ENCODE data around the gene CDC42SE1.
"Not testable (repeated sequence)": the region's sequence is repeated elsewhere in the genome, so short reads cannot be mapped to it uniquely, and the experiment has no call there.

The CDC42SE1 gene, protein sequence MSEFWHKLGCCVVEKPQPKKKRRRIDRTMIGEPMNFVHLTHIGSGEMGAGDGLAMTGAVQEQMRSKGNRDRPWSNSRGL

DNA sequence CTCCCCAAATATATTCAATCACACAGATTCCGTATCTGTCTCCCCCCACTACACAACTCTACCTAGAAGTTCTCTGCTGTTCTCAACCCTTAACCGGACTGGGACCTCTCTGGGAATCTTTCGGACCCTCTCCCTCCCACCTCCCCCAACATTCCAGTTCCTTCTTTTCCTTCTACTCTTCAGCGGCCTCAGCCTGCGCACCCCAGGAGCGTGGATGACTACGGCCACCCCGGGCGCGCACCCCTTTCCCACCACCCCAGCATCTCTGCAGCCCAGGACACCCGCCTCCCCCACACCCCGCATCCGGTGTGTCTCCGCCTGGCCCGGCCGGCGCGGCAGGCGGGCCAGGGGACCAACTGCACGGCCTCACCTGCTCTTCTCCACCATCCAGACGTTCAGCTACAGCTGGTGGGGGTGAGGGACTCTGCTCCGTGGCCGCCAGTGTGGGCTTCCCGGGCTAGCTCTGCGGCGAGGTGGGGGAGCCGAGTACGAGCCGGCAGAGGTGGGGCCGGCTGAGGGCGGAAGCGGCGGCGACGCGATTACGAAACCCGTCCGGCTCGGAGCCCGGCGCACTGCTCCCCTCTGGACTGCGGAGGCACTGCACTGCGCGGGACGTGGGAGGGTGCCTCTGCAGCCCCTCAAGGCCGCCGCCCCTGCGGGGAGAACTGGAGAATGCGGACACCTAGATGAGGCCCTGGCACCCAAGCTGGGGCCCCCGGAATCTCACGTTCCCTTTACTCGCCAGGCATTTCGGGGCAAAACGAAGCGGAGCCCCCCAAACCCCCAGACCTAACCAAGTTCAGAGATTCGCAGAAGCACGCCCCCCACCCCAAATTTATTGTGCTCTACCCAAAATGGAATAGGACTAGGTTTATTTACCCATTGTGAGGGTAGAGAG lies at the start of gene CDC42SE1:
TSS of gene CDC42SE1 (minus strand) at position 514 of the 898 bp plus-strand sequence. CDS start 3,892 bp downstream, outside the sequence.
- peak; percentile 85 for DNase-seq

DNA sequence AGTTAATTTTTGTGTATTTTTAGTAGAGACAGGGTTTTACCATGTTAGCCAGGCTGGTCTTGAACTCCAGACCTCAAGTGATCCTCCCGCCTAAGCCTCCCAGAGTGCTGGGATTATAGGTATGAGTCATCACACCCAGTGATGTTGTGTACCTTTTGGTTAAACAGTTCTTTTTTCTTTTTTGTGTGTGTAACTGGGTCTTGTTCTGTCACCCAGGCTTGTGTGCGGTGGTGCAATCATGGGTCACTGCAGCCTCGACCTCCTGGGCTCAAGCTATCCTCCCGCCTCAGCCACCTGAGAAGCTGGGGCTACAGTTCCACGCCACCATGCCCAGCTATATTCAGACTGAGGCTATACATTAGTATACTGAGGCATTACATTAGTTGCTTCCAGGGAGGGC lies 48.9 kb upstream of the CDC42SE1 start:
- no peak for DNase-seq

DNA sequence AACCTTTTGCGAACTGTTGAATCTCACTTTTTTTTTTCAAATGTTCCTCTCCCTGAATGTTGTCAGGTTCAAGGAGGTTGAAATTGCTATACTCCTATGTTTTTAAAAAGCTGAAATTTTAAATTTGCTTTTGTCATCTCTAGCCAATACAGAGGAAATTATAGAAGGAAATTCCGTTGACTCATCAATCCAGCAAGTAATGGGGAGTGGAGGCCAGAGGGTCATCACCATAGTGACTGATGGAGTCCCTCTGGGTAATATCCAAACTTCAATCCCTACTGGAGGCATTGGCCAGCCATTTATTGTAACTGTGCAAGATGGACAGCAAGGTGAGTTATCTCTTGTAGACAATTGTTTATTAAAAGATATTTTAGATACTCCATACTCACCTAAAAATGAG lies 47.5 kb upstream of the CDC42SE1 start:
- no peak for DNase-seq

DNA sequence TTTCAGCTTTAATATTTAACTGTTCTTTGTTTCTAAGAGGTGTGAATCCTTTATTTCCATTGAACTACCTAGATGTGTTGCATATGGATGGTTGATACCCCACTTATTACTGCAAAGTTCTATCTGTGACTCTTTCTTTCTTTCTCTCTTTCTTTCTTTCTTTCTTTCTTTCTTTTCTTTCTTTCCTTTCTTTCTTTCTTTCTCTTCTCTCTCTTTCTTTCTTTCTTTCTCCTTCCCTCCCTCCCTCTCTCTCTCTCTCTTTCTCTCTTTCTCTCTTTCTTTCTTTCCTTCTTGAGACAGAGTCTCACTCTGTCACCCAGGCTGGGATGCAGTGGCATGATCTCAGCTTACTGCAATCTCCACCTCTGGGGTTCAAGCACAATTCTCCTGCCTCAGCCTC lies 45.2 kb upstream of the CDC42SE1 start:
- no peak for DNase-seq

DNA sequence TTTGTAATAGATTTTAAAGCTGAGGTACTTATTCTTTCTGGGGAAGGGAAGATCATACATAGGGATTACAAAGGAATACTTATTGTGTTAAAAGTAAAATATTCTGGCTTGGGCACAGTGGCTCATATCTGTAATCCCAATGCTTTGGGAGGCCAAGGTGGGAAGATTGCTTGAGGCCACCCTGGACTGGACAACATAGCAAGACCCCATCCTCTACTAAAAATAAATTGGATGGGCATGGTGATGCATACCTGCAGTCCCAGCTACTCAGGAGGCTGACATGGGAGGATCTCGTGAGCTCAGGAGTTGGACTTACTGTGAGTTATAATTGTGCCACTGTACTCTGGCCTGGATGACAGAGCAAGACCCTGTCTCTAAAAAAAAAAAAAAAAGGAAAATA lies 38.7 kb upstream of the CDC42SE1 start:
- DNase-seq = no peak

DNA sequence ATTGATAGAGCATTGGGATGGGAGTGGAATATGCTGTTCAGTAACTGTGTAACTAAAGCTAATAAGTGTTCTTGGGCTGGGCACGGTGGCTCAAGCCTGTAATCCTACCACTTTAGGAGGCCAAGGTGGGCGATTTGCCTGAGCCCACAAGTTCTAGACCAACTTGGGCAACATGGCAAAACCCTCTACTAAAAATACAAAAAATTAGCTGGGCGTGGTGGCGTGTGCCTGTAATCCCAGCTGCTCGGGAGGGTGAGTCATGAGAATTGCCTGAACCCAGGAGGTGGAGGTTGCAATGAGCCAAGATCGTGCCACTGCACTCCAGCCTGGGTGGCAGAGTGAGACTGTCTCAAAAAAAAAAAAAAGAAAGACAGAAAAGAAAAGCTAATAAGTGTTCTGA lies 38.0 kb upstream of the CDC42SE1 start:
- DNase-seq = not testable (repeated sequence)

DNA sequence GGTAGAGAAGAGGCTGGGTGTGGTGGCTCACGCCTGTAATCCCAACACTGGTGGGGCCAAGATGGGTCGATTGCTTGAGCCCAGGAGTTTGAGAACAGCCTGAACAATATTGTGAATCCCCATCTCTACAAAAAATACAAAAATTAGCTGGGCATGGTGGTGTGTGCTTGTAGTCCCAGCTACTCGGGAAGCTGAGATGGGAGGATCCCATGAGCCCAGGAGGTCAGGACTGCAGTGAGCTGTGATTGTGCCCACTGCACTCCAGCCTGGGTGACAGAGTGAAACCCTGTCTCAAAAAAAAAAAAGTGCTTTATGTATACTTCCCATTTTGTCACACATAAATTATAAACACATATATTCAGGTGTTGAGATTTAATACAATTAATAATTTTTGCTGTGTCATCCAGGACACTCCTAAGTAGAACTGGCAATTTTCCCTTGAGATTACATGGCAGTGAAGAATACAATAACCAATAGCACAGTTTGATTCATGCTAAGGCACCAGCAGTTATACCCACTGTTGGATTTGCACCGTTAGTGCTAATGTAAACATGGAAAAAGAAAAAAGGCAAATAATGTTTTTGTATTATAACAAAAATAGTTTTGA lies 26.6 kb upstream of the CDC42SE1 start:
- DNase-seq = no peak

DNA sequence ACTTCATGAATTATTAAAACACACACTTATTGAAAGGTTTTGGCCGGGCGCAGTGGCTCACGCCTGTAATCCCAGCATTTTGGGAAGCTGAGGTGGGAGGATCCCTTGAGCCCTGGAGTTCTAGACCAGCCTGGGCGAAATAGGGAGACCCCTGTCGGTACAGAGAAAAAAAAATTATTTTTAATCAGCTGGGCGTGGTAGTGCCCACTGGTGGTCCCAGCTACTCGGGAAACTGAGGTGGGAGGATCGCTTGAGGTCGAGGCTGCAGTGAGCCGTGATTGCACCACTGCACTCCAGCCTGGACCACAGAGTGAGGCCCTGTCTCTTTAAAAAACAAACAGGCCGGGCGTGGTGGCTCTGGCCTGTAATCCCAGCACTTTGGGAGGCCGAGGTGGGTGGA lies 12.8 kb upstream of the CDC42SE1 start:
- DNase-seq = no peak

DNA sequence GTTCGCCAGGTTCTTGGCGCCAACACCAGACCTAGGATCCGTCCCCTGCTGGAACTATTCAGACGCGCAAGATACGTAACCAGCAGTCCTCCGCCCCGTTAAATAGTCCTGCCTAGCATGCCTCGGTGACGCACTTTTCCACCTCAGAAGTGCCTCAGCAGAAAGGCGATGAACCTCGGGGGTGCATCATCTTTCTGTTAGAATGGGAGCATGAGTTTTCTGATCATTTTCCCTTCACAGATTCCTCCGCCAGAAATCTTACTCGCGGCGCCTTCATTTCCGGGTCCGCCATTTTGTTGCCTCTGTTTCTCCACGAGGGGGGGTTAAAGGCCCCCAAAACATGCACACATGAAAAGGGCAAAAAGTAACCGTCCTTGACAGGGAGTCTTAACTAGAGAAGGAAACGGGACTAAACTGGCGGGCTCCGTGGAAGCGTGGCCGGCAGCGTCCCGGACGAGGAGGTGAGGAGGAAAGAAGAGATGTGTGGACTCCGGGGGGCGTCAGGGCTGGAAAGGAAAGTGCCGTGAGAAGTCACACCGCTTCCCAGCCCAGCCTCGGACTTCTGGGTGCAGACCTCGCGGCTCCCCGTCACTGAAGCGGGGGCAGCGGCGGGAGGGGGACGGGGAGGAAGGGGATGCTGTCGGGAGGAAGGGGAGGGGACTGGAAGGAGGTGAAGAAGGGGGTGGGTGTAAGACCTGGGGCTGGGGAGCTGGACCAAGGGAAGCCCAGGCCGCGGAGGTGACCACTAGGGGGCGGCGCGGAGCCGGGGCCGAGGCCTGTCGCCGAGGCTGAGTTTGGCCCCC lies 11.3 kb upstream of the CDC42SE1 start, which contains the start of gene GABPB2:
TSS of gene GABPB2 (plus strand) at position 288 of the 803 bp plus-strand sequence. CDS start 17,429 bp downstream, outside the sequence.
- DNase-seq = peak; percentile 95

DNA sequence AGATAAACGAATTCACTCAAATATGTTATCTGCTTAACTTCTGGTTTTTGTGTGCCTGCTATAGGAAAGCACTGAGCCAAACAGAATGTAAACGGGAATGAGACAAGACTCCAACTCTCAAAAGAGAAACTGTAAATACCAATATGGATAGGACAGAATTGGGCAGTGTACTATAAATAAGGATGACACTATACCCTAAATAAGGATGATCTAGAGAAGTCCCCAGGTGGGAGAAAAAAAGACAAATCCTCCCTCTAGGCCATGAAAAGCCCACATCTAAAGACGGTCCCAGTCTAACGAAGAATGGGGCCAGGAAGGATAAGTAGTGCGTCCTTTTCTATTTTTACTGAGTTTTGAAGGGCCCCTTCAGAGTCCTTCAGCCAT lies 9.7 kb upstream of the CDC42SE1 start:
- no peak for DNase-seq

DNA sequence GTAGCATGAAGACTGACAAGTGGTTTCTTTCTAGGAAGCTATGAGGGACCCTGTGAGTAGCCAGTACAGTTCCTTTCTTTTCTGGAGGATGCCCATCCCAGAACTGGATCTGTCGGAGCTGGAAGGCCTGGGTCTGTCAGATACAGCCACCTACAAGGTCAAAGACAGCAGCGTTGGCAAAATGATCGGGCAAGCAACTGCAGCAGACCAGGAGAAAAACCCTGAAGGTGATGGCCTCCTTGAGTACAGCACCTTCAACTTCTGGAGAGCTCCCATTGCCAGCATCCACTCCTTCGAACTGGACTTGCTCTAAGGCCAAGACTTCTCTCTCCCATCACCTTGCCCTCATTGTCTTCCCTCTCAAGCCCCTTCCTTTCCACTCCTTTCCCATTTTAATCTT lies 7.8 kb upstream of the CDC42SE1 start:
- DNase-seq = no peak

DNA sequence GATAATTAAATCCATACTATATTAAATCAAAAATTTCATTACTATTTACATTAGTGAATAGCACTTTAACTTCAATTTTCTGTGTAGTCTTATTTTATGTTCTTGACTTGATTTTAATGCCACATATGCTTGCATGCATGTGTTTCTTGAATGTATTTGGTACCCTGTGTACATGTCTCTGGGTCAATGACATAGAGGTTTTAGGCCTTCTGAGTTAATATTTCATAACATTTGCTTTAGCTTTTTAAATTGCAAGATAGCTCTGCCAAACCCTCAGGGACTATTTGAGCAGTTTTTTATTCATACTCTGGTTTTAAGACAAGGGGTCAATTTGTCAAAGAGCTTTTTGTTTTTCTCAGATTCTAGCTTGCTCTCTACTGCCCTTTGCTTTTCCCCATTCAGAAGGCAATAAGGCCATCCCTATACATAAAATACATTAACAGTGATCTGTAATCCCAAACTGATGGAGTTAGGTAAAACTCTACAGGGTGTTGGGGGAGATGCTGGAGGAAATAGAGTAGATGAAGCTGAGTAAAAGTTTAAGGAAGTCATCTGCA lies 5.7 kb upstream of the CDC42SE1 start:
- DNase-seq = no peak

DNA sequence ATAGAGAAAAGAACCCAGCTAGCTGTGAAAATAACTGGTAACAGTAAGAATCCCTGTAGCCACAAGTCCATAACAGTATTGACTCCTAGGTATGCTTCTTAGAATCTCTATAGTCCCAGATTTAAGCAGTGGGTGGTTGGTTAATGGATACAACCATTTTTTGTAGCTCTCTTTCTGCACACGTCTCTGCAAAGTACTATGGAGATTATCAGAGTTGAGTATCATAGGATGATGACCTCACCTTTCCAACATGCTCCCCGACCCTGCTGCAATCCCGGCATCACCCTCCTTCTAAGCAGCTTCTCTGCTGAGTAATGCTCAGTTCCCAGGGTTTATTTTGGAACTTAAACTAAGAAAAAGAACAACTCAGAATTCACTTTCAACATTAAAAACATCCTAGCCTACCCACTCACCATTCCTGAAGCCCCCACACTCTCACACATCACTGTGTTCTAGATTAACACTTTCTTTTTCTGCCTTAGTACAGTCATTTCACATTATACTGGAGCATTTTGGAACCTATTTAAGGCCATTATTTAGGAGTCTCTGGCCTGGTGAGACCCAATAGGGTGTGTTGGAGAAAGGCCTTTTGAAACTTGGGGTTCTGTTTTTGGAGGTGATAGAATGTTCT lies 3.4 kb upstream of the CDC42SE1 start:
- DNase-seq = no peak

DNA sequence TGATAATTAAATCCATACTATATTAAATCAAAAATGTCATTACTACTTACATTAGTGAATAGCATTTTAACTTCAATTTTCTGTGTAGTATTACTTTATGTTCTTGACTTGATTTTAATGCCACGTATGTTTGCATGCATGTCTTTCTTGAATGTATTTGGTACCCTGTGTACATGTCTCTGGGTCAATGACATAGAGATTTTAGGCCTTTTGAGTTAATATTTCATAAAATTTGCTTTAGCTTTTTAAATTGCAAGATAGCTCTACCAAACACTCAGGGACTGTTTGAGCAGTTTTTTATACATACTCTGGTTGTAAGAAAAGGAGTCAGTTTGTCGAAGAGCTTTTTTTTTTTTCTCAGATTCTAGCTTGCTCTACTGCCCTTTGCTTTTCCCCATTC lies 2.3 kb upstream of the CDC42SE1 start:
- DNase-seq = no peak

DNA sequence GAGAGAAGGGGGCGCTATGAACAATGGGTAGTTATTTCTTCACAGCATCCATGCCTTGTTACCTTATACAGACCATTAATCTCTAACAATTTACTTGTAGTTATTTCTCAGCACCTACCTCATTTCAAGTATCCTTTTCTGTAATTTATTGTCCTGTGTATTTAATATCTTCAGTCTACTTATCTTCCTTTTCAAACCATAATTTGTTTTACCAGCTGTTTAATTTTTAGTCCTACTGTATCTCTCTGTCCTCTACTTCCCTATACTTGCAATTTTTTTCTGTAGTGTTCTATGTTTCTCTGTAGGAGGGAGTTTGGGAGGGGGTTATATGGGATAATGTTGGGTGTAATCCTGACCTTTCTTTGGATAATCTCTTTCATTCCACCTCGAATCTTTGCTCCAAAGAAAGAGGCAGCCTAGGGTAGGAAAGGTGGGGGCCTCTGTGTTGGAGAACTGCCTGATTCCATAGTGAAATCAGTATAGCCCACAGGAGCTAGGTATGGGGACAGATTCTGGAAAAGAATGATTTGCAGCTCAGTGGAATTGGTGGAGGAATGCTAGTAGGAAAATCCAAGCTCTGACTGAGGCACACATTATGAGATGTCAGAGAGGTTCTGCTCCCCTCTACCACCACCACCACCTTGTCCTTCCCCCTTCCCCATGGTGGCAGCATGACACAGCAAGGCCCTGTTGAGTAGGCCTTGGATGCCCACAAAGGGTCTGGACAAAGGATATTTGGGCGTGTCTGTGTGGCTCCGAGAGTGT lies 1.4 kb upstream of the CDC42SE1 start:
- no peak for DNase-seq

DNA sequence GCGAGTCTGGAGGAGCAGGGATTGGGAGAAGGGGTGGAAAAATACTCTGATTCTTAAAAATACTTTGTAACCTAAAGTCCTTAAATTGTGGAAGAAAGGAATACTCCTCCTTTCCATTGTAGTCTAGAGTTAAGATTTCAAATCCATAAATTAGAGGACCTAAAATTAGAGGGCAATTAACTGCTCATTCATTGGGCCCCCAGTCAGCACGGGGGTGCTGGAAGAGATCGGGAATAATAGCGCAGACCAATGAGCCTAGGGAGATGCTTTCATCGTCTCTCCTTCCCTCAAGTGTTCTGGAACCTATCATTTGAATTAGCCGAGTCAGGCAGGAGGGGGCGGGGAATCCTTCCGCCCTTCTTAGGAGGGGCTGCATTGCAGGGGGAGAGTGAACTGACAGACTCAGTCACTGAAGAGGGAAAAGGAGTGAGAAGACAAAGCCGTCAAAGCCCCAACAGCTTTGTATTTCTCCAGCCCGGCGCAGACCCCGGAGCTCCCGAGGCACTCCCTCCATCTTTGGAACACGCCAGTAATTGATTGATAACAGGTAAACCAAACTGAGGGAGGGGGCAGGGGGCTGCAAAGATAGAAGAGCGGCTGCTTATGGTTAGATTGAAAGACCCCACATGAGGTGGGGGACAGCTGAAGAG lies 710 bp upstream of the CDC42SE1 start, which contains the start of gene MLLT11:
TSS of gene MLLT11 (plus strand) at position 391 of the 650 bp plus-strand sequence. CDS start 6,828 bp downstream, outside the sequence.
- no peak for DNase-seq

DNA sequence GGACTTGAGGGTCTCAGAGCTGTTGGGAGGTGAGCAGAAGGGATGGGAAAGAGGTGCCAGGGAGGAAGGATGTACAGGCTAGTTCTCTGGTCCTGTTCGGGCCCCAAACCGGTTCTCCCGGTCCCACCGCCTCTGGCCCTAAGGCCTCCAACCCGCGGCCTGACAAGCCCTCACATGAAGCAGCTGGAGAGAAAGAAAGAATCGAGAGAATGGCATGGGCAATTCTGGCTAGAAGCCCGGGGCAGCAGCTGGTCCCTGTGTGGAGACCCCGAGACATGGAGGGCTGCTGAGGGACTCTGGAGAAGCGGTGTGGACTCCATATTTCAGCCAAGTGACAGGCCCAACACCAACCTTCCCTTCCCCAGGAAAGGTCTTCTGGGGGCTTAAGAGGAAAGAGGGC lies 730 bp downstream of the CDC42SE1 start:
- DNase-seq = peak; percentile 39

DNA sequence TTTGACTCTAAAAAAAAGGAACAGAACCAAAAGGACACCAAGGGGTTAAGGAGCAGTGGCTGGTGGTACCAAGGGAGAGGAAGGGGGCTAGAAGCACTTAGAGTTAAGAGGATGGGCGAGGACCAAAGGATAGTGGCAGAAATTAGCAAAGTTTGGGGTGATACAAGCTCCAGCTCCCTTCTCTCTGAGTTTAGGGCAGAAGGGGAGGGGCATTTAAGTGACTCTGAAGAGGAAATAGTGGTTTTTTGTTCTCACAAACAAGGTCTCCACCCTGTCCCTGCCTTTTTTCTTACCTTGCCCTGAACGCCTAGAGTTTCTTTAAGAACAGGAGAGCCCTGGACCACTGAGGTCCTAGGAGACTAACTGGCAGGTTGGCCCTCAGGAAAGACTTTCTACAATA lies 3.3 kb downstream of the CDC42SE1 start:
- no peak for DNase-seq

DNA sequence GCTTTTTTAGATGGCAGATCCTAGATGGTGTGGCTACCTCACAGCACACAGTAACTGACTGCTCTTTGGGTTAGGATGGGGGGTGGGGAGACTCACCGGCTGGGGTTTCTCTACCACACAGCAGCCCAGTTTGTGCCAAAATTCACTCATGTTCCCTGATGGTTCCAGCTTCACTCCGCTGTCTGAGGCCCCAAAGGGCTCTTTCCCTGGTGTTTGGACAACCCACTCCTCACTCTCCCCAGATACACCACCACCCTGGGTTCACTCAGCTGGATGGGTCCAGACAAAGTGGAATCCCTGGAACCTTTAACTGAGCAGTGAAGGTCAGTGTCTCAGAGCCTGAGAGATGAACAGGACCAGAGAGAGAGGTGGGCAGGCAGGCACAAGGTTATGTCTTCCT lies 3.8 kb downstream of the CDC42SE1 start:
- DNase-seq = no peak

DNA sequence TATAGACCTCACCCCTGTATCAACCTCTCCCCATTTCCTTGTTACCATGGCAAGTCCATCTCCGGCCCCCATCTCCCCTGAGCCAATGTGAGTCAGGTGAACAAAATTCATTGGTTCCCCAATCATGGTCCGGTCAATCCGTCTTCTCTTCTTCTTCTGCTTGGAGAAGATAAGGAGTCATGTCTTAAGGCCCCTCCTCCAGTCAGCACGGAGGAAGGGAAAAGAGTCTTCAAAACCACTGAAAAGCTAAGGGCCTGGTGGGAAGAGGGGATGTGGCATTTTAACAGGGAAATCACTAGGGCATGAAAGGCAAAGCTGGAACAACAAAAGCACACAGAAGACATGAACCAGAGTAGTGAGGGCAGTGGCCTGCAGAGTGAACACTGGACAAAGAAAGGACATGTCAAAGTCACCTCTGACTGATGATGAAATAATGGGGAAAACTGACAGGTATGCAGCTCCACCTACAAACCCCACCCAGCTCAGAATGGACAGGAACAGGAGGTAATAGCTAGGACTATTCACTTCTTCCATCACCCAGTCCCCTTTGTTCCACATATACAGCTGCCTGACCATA lies 4.4 kb downstream of the CDC42SE1 start:
- DNase-seq = no peak

All from activated CD4-positive, CD25-positive, alpha-beta regulatory T cell treated with anti-CD3 and anti-CD28 coated beads, Interleukin-2, amount 50 U/mL, for 72 hours (primary cell).